Skeletal muscle cell (primary cell): ENCODE results near the gene ARHGAP35.
"Not testable (repeated sequence)": the region's sequence is repeated elsewhere in the genome, so short reads cannot be mapped to it uniquely, and the experiment has no call there.

Source experiments
- DNase-seq: peaks from one replicate; pipeline ENCODE4 v3.0.0-alpha.2; 2010; ENCODE audit warnings: low read depth
- H3K4me3 ChIP-seq: 2 replicates; pipeline ENCODE4 v1.5.1; 2011; ENCODE audit warnings: low read depth, mild to moderate bottlenecking, control low read depth, low read length, moderate library complexity

ARHGAP35 gene

GRCh38 chr19:46863818-46864629 is 3.2 kb downstream of the ARHGAP35 start:
- no peak for DNase-seq
- peak overlapping the region; percentile 83 for H3K4me3 ChIP-seq

- no peak for DNase-seq
- no peak overlapping the region for H3K4me3 ChIP-seq
Measured at GRCh38 chr19:46866407-46867136, 5.8 kb downstream of the ARHGAP35 start.

- no peak overlapping the region for H3K4me3 ChIP-seq
- DNase-seq, result no peak
Measured at GRCh38 chr19:46867170-46867569, 6.4 kb downstream of the ARHGAP35 start.

GRCh38 chr19:46868025-46868802 is 7.4 kb downstream of the ARHGAP35 start:
- no peak for DNase-seq
- no peak overlapping the region for H3K4me3 ChIP-seq

- not testable (repeated sequence) for H3K4me3 ChIP-seq, DNase-seq
Measured at GRCh38 chr19:46871173-46871572, 10.4 kb downstream of the ARHGAP35 start.

- no peak for DNase-seq
- H3K4me3 ChIP-seq, result no peak overlapping the region
Measured at GRCh38 chr19:46872967-46873366, 12.2 kb downstream of the ARHGAP35 start.

- H3K4me3 ChIP-seq, result no peak overlapping the region
- no peak for DNase-seq
Measured at GRCh38 chr19:46875234-46875633, 14.4 kb downstream of the ARHGAP35 start.

- no peak overlapping the region for H3K4me3 ChIP-seq
Measured at GRCh38 chr19:46875657-46876056, 14.9 kb downstream of the ARHGAP35 start.

GRCh38 chr19:46878613-46879375 is 18.0 kb downstream of the ARHGAP35 start:
- no peak overlapping the region for H3K4me3 ChIP-seq
- DNase-seq, result peak; percentile 62

More at GRCh38 chr19:46875657-46876056, 14.9 kb downstream of the ARHGAP35 start:
- no peak for DNase-seq

- no peak for DNase-seq
- H3K4me3 ChIP-seq, result no peak overlapping the region
Measured at GRCh38 chr19:46880431-46880830, 19.6 kb downstream of the ARHGAP35 start.

GRCh38 chr19:46881092-46881491 is 20.3 kb downstream of the ARHGAP35 start:
- no peak overlapping the region for H3K4me3 ChIP-seq
- DNase-seq, result no peak

- DNase-seq, result no peak
- no peak overlapping the region for H3K4me3 ChIP-seq
Measured at GRCh38 chr19:46882034-46882433, 21.2 kb downstream of the ARHGAP35 start.

GRCh38 chr19:46882751-46883150 is 22.0 kb downstream of the ARHGAP35 start:
- DNase-seq, H3K4me3 ChIP-seq: not testable (repeated sequence)

GRCh38 chr19:46885411-46885810 is 24.6 kb downstream of the ARHGAP35 start:
- H3K4me3 ChIP-seq, result no peak overlapping the region

GRCh38 chr19:46886546-46887239 is 25.9 kb downstream of the ARHGAP35 start:
- H3K4me3 ChIP-seq, result no peak overlapping the region
- DNase-seq, result no peak

More at GRCh38 chr19:46885411-46885810, 24.6 kb downstream of the ARHGAP35 start:
- DNase-seq, result no peak

- no peak for DNase-seq
- no peak overlapping the region for H3K4me3 ChIP-seq
Measured at GRCh38 chr19:46887240-46887782, 26.5 kb downstream of the ARHGAP35 start.

GRCh38 chr19:46890423-46891170 is 29.8 kb downstream of the ARHGAP35 start:
- H3K4me3 ChIP-seq, result no peak overlapping the region
- DNase-seq, result peak; percentile 76
